Measurements from ENCODE around the gene TRIM67.

TRIM67 gene

GRCh38 chr1:231194843-231195516, 33.1 kb downstream of the TRIM67 start:
- in situ Hi-C loops (cut with MboI; ENCODE audit: low sequenced_read_pairs): no loop called here
- no peak for DNase-seq (ENCODE audit: low spot score in 2 of 2)
- no peaks in the 10 kb centered on the region for H3K9me3 ChIP-seq

DNA sequence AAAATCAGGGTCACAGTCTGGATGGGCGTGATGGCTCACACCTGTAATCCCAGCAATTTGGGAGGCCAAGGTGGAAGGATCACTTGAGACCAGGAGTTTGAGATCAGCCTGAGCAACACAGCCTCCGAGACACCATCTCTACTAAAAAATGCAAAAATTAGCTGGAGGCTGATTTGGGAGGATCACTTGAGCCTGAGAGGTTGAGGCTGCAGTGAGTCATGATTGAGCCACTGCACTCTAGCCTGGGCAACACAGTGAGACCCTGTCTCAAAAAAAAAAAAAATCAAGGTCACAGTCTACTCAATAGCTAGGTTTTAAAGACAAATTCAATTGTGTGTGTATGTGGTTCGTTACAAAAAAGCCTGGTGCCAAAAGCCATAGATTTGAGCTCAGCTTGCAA, 34.4 kb downstream of the TRIM67 start:
- in situ Hi-C loops (cut with MboI; ENCODE audit: low sequenced_read_pairs): no loop called here
- no peaks in the 10 kb centered on the region for H3K36me3 ChIP-seq (replicated peaks)

More at GRCh38 chr1:231194843-231195516, 33.1 kb downstream of the TRIM67 start:
- Histone ChIP-seq H3K36me3 (replicated peaks) (no peaks in the 10 kb centered on the region), H3K4me3 (no peak overlapping the region), H3K4me1 (no peaks in the 10 kb centered on the region), H3K27me3 (ENCODE audit: low read depth) (peaks cover 8% of the 10 kb centered on the region; the same call in 1 of the 2 replicates)

DNA sequence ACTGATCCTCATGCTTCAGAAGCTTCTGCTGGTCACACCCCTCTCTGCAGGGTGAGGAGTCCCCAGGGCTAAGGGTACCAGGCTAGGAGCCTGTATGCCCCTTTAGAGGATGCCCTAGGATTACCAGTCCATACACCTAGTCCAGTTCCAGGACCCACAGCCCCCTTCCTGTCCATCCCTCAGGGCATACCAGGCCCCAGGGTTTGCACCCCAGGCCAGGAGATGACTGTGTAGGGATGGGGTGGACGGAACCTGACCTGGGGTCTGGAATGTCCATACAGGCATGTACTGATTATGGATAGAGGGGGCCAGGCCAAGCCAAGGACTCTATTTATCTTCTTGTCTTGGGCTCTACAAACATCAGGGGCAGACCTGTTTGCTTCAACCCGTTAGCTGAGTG, 34.9 kb downstream of the TRIM67 start:
- H3K36me3 ChIP-seq (replicated peaks): no peaks in the 10 kb centered on the region
- DNase-seq (ENCODE audit: low spot score in 2 of 2): no peak
- H3K4me1 ChIP-seq: no peaks in the 10 kb centered on the region
- in situ Hi-C loops (cut with MboI; ENCODE audit: low sequenced_read_pairs): no loop called here
- H3K9me3 ChIP-seq: no peaks in the 10 kb centered on the region
- peaks cover 8% of the 10 kb centered on the region for H3K27me3 ChIP-seq (ENCODE audit: low read depth)
- no peak overlapping the region for H3K4me3 ChIP-seq

More for the DNA sequence above, 34.4 kb downstream of the TRIM67 start:
- H3K9me3 ChIP-seq: no peaks in the 10 kb centered on the region
- H3K27me3 ChIP-seq (ENCODE audit: low read depth): peaks cover 8% of the 10 kb centered on the region
- no peaks in the 10 kb centered on the region for H3K4me1 ChIP-seq
- H3K4me3 ChIP-seq: no peak overlapping the region
- DNase-seq (ENCODE audit: low spot score in 2 of 2): no peak

DNA sequence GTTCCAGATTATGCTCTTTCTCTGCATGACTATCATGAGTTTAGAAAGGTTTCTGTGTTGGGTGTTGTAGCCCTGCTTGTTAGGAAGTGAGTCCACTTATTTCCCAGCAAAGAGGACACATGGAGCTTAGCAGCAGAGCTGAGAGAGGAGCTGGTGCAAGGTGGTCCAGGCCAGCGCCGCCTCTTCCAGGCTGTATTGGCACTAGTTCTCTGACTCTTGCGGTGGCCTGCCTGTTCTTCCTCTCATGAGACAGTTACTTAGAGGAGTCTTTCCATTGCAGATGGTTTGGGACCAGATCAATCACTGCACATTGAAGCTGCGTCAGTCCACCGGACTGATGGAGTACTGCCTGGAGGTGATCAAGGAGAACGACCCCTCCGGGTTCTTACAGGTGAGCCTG, 38.0 kb downstream of the TRIM67 start:
- peaks cover 7% of the 10 kb centered on the region; the same call in 1 of the 2 replicates for H3K27me3 ChIP-seq (ENCODE audit: low read depth)
- H3K4me1 ChIP-seq: no peaks in the 10 kb centered on the region
- no peak for DNase-seq (ENCODE audit: low spot score in 2 of 2)
- in situ Hi-C loops (cut with MboI; ENCODE audit: low sequenced_read_pairs): loop anchor here (25.0 kb wide), 1 partner anchor 563 kb away; the partner anchor contains the start of gene COG2
- H3K36me3 ChIP-seq (replicated peaks): no peaks in the 10 kb centered on the region
- no peaks in the 10 kb centered on the region for H3K9me3 ChIP-seq
- no peak overlapping the region for H3K4me3 ChIP-seq

- in situ Hi-C loops (cut with MboI; ENCODE audit: low sequenced_read_pairs): loop anchor here (25.0 kb wide), 1 partner anchor 563 kb away; the partner anchor contains the start of gene COG2
- Histone ChIP-seq H3K4me3 (no peak overlapping the region), H3K4me1 (no peaks in the 10 kb centered on the region), H3K36me3 (replicated peaks) (no peaks in the 10 kb centered on the region), H3K9me3 (no peaks in the 10 kb centered on the region), H3K27me3 (ENCODE audit: low read depth) (peaks cover 2% of the 10 kb centered on the region; the same call in 1 of the 2 replicates)
- no peak for DNase-seq (ENCODE audit: low spot score in 2 of 2)
Observed at GRCh38 chr1:231200388-231201031, 38.7 kb downstream of the TRIM67 start.

- Histone ChIP-seq H3K27me3 (ENCODE audit: low read depth) (peaks cover 2% of the 10 kb centered on the region; the same call in 1 of the 2 replicates), H3K4me3 (no peak overlapping the region), H3K36me3 (replicated peaks) (no peaks in the 10 kb centered on the region), H3K4me1 (no peaks in the 10 kb centered on the region), H3K9me3 (no peaks in the 10 kb centered on the region)
- DNase-seq (ENCODE audit: low spot score in 2 of 2): no peak
- in situ Hi-C loops (cut with MboI; ENCODE audit: low sequenced_read_pairs): loop anchor here (25.0 kb wide), 1 partner anchor 564 kb away; the partner anchor contains the start of gene COG2
Observed at GRCh38 chr1:231201375-231201978, 39.6 kb downstream of the TRIM67 start.

- H3K4me1 ChIP-seq: no peaks in the 10 kb centered on the region
- H3K4me3 ChIP-seq: no peak overlapping the region
- no peak for DNase-seq (ENCODE audit: low spot score in 2 of 2)
- no peaks in the 10 kb centered on the region for H3K9me3 ChIP-seq
- H3K27me3 ChIP-seq (ENCODE audit: low read depth): peaks cover 2% of the 10 kb centered on the region; the same call in 1 of the 2 replicates
- H3K36me3 ChIP-seq (replicated peaks): no peaks in the 10 kb centered on the region
- in situ Hi-C loops (cut with MboI; ENCODE audit: low sequenced_read_pairs): loop anchor here (25.0 kb wide), 1 partner anchor 565 kb away; the partner anchor contains the start of gene COG2
Observed at GRCh38 chr1:231201979-231202633, 40.2 kb downstream of the TRIM67 start.

- in situ Hi-C loops (cut with MboI; ENCODE audit: low sequenced_read_pairs): loop anchor here (25.0 kb wide), 1 partner anchor 566 kb away; the partner anchor contains the start of gene COG2
- Histone ChIP-seq H3K4me3 (no peak overlapping the region), H3K9me3 (no peaks in the 10 kb centered on the region), H3K36me3 (replicated peaks) (no peaks in the 10 kb centered on the region), H3K4me1 (no peaks in the 10 kb centered on the region), H3K27me3 (ENCODE audit: low read depth) (peaks cover 2% of the 10 kb centered on the region; the same call in 1 of the 2 replicates)
- no peak for DNase-seq (ENCODE audit: low spot score in 2 of 2)
Observed at GRCh38 chr1:231203259-231204057, 41.6 kb downstream of the TRIM67 start.

GRCh38 chr1:231206856-231207255, 45.0 kb downstream of the TRIM67 start:
- DNase-seq (ENCODE audit: low spot score in 2 of 2): no peak
- in situ Hi-C loops (cut with MboI; ENCODE audit: low sequenced_read_pairs): loop anchor here (25.0 kb wide), 1 partner anchor 570 kb away; the partner anchor contains the start of gene COG2
- Histone ChIP-seq H3K27me3 (ENCODE audit: low read depth) (peaks cover 2% of the 10 kb centered on the region; the same call in 1 of the 2 replicates), H3K36me3 (replicated peaks) (no peaks in the 10 kb centered on the region), H3K9me3 (no peaks in the 10 kb centered on the region), H3K4me1 (peaks cover 4% of the 10 kb centered on the region), H3K4me3 (no peak overlapping the region)

- in situ Hi-C loops (cut with MboI; ENCODE audit: low sequenced_read_pairs): loop anchor here (25.0 kb wide), 1 partner anchor 570 kb away; the partner anchor contains the start of gene COG2
- H3K4me3 ChIP-seq: no peak overlapping the region
Observed at GRCh38 chr1:231207437-231207836, 45.6 kb downstream of the TRIM67 start.

DNA sequence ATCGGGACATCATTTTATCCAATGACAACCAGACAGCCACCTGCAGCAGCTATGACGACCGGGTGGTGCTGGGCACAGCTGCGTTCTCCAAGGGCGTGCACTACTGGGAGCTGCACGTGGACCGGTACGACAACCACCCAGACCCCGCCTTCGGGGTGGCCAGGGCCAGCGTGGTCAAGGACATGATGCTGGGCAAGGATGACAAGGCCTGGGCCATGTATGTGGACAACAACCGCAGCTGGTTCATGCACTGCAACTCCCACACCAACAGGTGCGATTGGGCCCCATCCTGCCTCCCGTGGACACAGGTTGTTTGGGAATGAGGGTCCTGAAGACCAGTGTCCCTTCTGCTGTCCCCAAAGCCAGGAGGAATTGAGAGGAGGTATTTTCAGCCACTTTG, 47.1 kb downstream of the TRIM67 start:
- Histone ChIP-seq H3K27me3 (ENCODE audit: low read depth) (peaks cover 1% of the 10 kb centered on the region; the same call in 1 of the 2 replicates), H3K9me3 (no peaks in the 10 kb centered on the region), H3K4me1 (peaks cover 7% of the 10 kb centered on the region), H3K36me3 (replicated peaks) (no peaks in the 10 kb centered on the region), H3K4me3 (no peak overlapping the region)
- DNase-seq (ENCODE audit: low spot score in 2 of 2): no peak
- in situ Hi-C loops (cut with MboI; ENCODE audit: low sequenced_read_pairs): loop anchor here (25.0 kb wide), 1 partner anchor 572 kb away; the partner anchor contains the start of gene COG2

More at GRCh38 chr1:231207437-231207836, 45.6 kb downstream of the TRIM67 start:
- Histone ChIP-seq H3K4me1 (peaks cover 7% of the 10 kb centered on the region), H3K27me3 (ENCODE audit: low read depth) (peaks cover 2% of the 10 kb centered on the region; the same call in 1 of the 2 replicates), H3K9me3 (no peaks in the 10 kb centered on the region), H3K36me3 (replicated peaks) (no peaks in the 10 kb centered on the region)
- DNase-seq (ENCODE audit: low spot score in 2 of 2): no peak

DNA sequence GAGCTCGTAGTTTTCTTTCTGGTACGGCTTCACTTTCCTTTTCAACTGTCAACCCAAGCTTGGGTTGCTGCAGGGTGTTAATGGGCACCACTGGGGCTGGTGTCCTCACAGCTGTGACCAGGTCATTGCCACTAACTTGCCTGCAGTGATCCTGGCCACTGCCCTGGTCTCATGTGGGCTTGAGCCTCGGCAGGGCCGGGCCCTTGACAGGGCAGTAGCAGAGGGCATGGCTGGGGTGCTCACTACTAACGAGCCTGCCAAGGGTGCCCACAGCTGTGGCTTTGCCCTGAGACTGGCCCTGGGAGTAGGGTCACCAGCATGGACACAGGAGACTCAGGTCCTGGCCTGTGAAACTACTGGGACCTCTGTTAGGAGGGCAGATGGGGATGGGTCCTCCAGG, 47.7 kb downstream of the TRIM67 start:
- DNase-seq (ENCODE audit: low spot score in 2 of 2): no peak
- in situ Hi-C loops (cut with MboI; ENCODE audit: low sequenced_read_pairs): loop anchor here (25.0 kb wide), 1 partner anchor 572 kb away; the partner anchor contains the start of gene COG2
- H3K4me1 ChIP-seq: peaks cover 7% of the 10 kb centered on the region
- no peak overlapping the region for H3K4me3 ChIP-seq
- no peaks in the 10 kb centered on the region for H3K27me3 ChIP-seq (ENCODE audit: low read depth)
- H3K9me3 ChIP-seq: no peaks in the 10 kb centered on the region
- no peaks in the 10 kb centered on the region for H3K36me3 ChIP-seq (replicated peaks)

Data from HAP-1 (cell line).